ENCODE measurements around the gene TCL1B.

Gene TCL1B, protein sequence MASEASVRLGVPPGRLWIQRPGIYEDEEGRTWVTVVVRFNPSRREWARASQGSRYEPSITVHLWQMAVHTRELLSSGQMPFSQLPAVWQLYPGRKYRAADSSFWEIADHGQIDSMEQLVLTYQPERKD

GRCh38 chr14:95685978-95686922, at the start of gene TCL1B:
Gene TCL1B (plus strand): TSS chr14:95686426. CDS start chr14:95686468, 42 bp downstream.
- DNase-seq: no peak
- in situ Hi-C loops (cut with MboI; ENCODE audit: low pct_unique_long_range_greater_than_20kb, low sequenced_read_pairs): no loop called here

- in situ Hi-C loops (cut with MboI; ENCODE audit: low pct_unique_long_range_greater_than_20kb, low sequenced_read_pairs): no loop called here
- DNase-seq: no peak
Observed at GRCh38 chr14:95644981-95645380, 41.2 kb upstream of the TCL1B start.

GRCh38 chr14:95645389-95645996, 40.7 kb upstream of the TCL1B start:
- in situ Hi-C loops (cut with MboI; ENCODE audit: low pct_unique_long_range_greater_than_20kb, low sequenced_read_pairs): no loop called here

GRCh38 chr14:95647926-95648325, 38.3 kb upstream of the TCL1B start:
- in situ Hi-C loops (cut with MboI; ENCODE audit: low pct_unique_long_range_greater_than_20kb, low sequenced_read_pairs): no loop called here

More at GRCh38 chr14:95645389-95645996, 40.7 kb upstream of the TCL1B start:
- DNase-seq: no peak

GRCh38 chr14:95649230-95649629, 37.0 kb upstream of the TCL1B start:
- no peak for DNase-seq
- in situ Hi-C loops (cut with MboI; ENCODE audit: low pct_unique_long_range_greater_than_20kb, low sequenced_read_pairs): no loop called here

More at GRCh38 chr14:95647926-95648325, 38.3 kb upstream of the TCL1B start:
- DNase-seq: no peak

GRCh38 chr14:95651028-95651427, 35.2 kb upstream of the TCL1B start:
- DNase-seq: no peak
- in situ Hi-C loops (cut with MboI; ENCODE audit: low pct_unique_long_range_greater_than_20kb, low sequenced_read_pairs): no loop called here

DNA sequence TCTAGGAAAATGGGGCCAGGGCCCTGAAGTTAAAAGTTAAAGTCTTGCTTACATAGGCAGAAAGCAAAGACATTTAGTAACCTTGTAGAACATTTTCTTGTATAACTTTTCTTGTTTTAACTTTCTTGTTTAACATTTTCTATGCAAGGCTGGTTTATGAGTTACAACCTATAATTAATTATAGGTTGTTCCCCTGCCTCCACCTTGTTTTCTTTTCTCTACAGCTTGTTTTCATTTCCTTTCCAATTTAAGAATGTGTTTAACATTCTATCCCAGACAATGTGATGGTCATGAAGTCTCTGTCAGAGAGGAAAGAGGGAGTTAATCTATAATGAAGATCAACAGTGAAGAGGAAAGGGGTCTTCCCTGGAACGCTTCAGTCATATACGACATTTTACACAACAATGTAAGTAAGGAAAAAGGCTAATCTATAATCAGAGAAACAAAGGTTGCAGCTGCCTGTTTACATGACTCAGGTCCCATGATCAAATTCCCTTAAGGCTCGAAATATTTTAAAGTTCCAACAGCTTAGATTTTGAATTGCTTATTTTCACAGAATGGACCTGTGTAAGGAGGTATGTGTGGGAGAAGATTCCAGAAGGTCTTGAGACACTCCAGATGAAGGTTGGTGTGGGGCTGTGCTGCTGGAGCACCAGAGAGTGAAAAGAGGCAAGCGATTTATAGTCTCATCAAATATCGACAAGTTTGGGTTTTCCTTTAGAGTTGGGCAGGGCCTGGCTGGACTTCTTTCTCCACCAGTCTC, 34.2 kb upstream of the TCL1B start:
- in situ Hi-C loops (cut with MboI; ENCODE audit: low pct_unique_long_range_greater_than_20kb, low sequenced_read_pairs): no loop called here
- no peak for DNase-seq

- DNase-seq: no peak
- in situ Hi-C loops (cut with MboI; ENCODE audit: low pct_unique_long_range_greater_than_20kb, low sequenced_read_pairs): no loop called here
Observed at GRCh38 chr14:95652690-95653089, 33.5 kb upstream of the TCL1B start.

- no peak for DNase-seq
- in situ Hi-C loops (cut with MboI; ENCODE audit: low pct_unique_long_range_greater_than_20kb, low sequenced_read_pairs): no loop called here
Observed at GRCh38 chr14:95655461-95655860, 30.8 kb upstream of the TCL1B start.

DNA sequence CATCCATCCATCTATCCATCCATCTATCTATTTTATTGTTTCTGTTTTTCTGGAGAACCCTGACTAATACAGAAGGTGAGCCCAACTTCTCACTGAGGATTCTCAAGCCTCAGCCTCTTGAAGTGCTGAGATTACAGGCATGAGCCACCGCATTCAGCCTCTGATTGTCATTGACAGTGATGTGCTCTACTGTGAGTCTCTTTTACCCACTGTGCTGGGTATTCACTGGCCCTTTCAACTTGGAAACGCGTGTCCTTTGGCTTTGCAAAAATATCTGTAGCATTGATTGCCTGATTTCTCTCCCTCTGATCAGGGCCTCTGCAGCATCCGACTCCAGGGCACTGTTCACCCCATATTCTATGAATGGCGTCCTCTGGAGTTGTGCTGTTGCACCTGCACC, 29.6 kb upstream of the TCL1B start:
- DNase-seq: no peak
- in situ Hi-C loops (cut with MboI; ENCODE audit: low pct_unique_long_range_greater_than_20kb, low sequenced_read_pairs): no loop called here

GRCh38 chr14:95657454-95657853, 28.8 kb upstream of the TCL1B start:
- in situ Hi-C loops (cut with MboI; ENCODE audit: low pct_unique_long_range_greater_than_20kb, low sequenced_read_pairs): no loop called here
- no peak for DNase-seq

DNA sequence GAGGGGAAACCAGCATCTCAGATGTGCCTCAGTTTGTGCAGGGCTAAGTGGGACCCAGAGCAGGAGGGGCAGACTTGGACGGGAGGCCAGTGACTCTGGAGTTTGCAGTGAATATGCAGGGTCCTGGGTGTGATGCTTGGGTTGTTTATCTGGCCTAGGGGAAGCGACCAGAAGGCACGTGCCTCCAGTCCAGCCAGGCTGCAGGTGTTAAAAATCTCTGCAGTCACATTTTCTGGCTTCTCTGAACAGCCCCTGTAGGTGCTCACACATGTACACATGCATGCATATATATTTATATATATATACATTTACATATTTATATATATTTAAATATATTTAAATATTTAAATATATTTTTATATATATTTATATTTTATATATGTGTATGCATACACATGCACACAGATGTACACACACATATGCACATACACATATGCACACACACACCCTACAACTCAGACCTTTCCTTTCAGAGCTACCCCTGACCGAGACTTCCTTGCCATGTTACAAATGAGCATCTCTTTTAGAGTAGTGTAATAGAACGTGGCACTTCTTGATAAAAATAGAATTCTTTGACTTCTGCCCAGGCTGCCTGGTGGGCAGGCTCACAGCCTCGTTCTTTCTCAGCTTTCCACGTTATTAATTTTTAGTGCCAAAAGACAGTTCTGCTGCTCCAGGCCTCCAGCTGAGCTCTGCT, 26.8 kb upstream of the TCL1B start:
- DNase-seq: no peak
- in situ Hi-C loops (cut with MboI; ENCODE audit: low pct_unique_long_range_greater_than_20kb, low sequenced_read_pairs): no loop called here

GRCh38 chr14:95659990-95660385, 26.2 kb upstream of the TCL1B start:
- no peak for DNase-seq
- in situ Hi-C loops (cut with MboI; ENCODE audit: low pct_unique_long_range_greater_than_20kb, low sequenced_read_pairs): no loop called here

DNA sequence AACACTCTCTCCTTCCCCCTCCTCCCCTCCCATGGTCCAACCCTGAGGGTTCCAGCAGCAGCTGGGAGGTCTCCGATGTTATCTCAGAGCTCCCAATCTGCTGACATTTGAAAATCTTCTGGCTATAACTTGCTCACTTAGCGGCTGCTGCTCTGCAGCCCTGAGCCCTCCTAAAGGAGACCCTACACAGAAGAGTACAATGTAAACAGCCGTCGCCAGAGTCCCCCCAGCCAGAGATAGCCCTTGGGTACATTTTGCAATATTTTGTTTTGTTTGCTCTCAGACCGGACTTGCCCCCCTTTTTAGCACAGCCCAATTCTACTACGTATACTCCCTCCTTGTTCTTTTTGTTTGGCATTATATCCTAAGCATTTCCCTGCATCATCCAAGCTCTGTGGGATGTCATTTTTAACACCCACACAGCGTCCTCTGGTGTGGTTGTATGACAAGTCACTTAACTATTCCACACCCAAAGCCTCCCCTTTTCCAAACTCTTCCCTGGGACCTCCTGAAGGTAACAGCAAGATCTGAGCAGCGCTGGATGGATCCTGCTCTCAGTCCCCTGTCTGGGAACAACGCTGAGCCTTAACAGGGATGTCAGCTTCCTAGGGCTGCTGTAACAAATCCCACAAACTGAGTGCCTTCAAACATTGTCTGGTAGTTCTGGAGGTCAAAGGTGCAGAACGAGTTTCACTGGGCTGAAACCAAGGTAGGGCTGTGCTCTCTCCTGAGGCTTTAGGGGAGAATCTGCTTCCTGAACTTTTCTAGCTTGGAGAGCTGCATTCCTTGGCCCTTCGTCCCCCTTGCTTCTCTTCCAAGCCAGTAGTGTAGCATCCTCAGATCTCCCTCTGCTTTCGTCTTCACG, 25.3 kb upstream of the TCL1B start:
- in situ Hi-C loops (cut with MboI; ENCODE audit: low pct_unique_long_range_greater_than_20kb, low sequenced_read_pairs): no loop called here
- no peak for DNase-seq

DNA sequence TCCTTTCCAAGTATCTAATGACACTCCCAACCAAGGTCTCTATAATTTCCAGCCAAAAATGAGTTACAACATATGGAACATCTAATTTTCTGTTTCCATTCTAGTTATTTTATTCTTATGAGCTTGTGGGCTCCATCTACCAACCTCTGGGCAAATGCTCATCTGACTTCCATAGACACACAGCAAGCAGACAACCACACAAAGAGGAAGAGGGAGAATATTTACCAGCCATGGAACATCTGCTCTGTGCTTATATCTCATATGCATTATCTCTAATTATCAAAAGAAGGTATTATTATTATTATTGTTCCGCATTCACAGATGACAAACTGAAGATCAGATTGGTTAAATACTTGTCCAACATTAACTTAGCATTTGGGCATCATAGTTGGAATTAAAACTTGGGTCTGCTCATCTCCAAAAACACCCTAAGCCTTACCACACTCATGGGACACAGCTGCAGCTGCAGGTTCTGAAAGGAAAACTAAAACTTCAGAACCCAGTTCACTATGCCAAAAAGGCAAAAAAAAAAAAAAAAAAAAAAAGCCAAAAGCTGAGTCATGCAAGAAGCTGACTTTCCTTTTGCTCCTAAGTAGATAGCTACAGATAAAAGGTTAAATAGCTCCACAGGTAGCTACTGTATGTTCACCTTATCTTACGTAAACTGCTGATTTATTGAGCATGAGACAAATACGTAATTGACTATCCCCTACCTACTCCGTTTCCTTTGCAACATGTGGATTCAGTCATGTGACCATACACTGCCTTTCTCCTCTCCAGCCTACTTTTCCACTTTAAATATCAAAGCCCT, 23.6 kb upstream of the TCL1B start:
- in situ Hi-C loops (cut with MboI; ENCODE audit: low pct_unique_long_range_greater_than_20kb, low sequenced_read_pairs): no loop called here
- DNase-seq: no peak

DNA sequence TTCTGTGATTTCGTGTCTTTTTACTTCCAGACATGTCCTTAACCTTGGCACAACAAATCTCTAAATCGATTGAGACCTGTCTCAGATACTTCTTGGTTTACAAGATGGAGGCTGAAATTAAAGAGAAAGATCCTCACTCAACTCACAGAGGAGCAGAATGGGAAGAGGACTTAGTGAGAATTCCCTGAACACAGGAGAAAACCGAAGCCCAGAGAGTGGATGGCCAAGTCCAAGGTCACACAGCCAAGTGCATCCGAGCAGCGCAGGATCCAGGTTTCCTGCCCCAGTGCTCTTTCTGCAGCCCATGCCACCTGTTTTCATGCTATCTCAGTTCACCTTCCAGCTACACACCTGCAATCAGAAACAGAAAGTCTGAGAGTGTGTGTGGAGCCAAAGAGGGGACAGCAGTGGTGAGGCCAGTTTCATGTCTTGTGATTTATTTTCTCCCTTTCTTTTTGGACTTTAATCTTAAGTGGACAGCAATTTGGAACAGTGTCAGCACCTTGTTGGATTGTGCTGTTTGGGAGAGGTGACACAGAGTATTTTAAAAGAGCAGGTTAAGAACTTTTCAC, 22.9 kb upstream of the TCL1B start:
- in situ Hi-C loops (cut with MboI; ENCODE audit: low pct_unique_long_range_greater_than_20kb, low sequenced_read_pairs): no loop called here

DNA sequence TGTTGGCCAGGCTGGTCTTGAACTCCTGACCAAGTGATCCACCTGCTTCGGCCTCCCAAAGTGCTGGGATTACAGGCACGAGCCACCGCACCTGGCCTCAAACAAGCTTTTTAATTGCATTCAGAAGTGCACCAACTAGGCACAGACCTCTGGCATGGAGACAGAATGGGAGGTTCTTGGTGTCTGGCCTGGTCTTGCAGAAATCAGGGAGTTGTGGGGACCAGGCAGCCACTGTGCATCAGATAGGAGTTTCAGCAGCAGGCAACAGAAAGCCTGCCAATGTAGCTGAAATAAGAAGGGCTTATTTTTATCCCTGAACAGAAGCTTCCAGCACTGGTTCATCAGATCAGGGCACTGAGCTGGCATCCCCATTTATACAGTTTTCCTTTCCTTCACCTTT, 22.2 kb upstream of the TCL1B start:
- DNase-seq: no peak
- in situ Hi-C loops (cut with MboI; ENCODE audit: low pct_unique_long_range_greater_than_20kb, low sequenced_read_pairs): no loop called here

More for the DNA sequence above, 22.9 kb upstream of the TCL1B start:
- no peak for DNase-seq

Measured in KBM-7 (cell line).